HepG2 (cell line): ENCODE data around the gene COG8. TPM values are rescaled to one million over a fixed set of nuclear protein-coding genes. Genes with fewer than 3 reads are reported as not detected.

Experiments used
- ATAD3A ChIP-seq: sonication (generic); formaldehyde crosslinking; IDR thresholded peaks from 2 replicates; pipeline ENCODE4 v1.4.0; 2020; ENCODE audit warnings: missing genetic modification reagents
- BORCS8-MEF2B ChIP-seq: sonication (generic); formaldehyde crosslinking; IDR thresholded peaks from 2 replicates; pipeline ENCODE4 v1.8.0; 2022; ENCODE audit warnings: mild to moderate bottlenecking, missing genetic modification reagents
- ELF3 ChIP-seq: IDR thresholded peaks from 2 replicates; pipeline ENCODE4 v1.6.1; 2016; ENCODE audit warnings: missing genetic modification reagents, missing compliant biosample characterization
- POLR2G ChIP-seq: fragments of 200-400 bp; formaldehyde crosslinking; IDR thresholded peaks from 2 replicates; pipeline ENCODE4 v1.6.1; 2018; ENCODE audit warnings: mild to moderate bottlenecking, low read depth, low read length, moderate library complexity
- PRMT3 ChIP-seq: sonication (generic); formaldehyde crosslinking; IDR thresholded peaks from 2 replicates; pipeline ENCODE4 v1.8.1; 2022; ENCODE audit warnings: low read depth, mild to moderate bottlenecking, moderate library complexity, missing genetic modification reagents, borderline replicate concordance
- RBM22 ChIP-seq: fragments of 200-400 bp; formaldehyde crosslinking; optimal IDR thresholded peaks from 2 replicates; pipeline ENCODE3; 2017; ENCODE audit warnings: mild to moderate bottlenecking, low read length, moderate library complexity
- RXRA ChIP-seq: sonication (generic); formaldehyde crosslinking; IDR thresholded peaks from 2 replicates; pipeline ENCODE4 v1.5.1; 2020; ENCODE audit warnings: missing genetic modification reagents
- SALL2 ChIP-seq: sonication (generic); formaldehyde crosslinking; IDR thresholded peaks from 2 replicates; pipeline ENCODE4 v1.8.1; 2023; ENCODE audit warnings: mild to moderate bottlenecking, missing genetic modification reagents, inconsistent platforms
- TCF12 ChIP-seq, 2 experiments: fragments of 450-650 bp in 1 of 2; sonication (generic) in 1 of 2; formaldehyde crosslinking in 1 of 2; IDR thresholded peaks; 2 replicates each; pipeline versions ENCODE4 v1.6.1 to v1.8.0; 2017 to 2022; ENCODE audit warnings: antibody characterized with exemption in 1 of 2, mild to moderate bottlenecking in 1 of 2, missing genetic modification reagents in 1 of 2, moderate library complexity in 1 of 2
- ZNF44 ChIP-seq: sonication (generic); formaldehyde crosslinking; IDR thresholded peaks from 2 replicates; pipeline ENCODE4 v1.5.1; 2020; ENCODE audit warnings: mild to moderate bottlenecking, missing genetic modification reagents
- ZNF564 ChIP-seq: sonication (generic); formaldehyde crosslinking; IDR thresholded peaks from 2 replicates; pipeline ENCODE4 v1.8.1; 2023; ENCODE audit warnings: mild to moderate bottlenecking, missing genetic modification reagents
- ZNF691 ChIP-seq: sonication (generic); formaldehyde crosslinking; IDR thresholded peaks from 2 replicates; pipeline ENCODE4 v1.4.0; 2020; ENCODE audit warnings: missing genetic modification reagents, low read depth, mild to moderate bottlenecking, borderline replicate concordance
- ZSCAN25 ChIP-seq: sonication (generic); formaldehyde crosslinking; IDR thresholded peaks from 2 replicates; pipeline ENCODE4 v1.8.0; 2022; ENCODE audit warnings: mild to moderate bottlenecking, missing genetic modification reagents
- polyA plus RNA-seq, 8 experiments: library from polyadenylated mRNA; depleted of rRNA in 3 of 8; stranded (reverse) in 7 of 8; unstranded in 1 of 8; fragments of >200 nt; fragmentation: Illumina TruSeq in 4 of 8; extraction: Trizol in 4 of 8; gene quantifications; 2 replicates each; pipeline versions ENCODE4 v1.2.1 to v1.2.3, GENCODE V29; 2011 to 2016; ENCODE audit warnings: low read depth in 4 of 8, missing spikeins in 1 of 8, mixed read lengths in 1 of 8; ENCODE audit not compliant: insufficient read depth in 1 of 8
- total RNA-seq, 5 experiments: library from RNA; depleted of rRNA; stranded (reverse); fragments of >200 nt; fragmentation: Illumina TruSeq; extraction: Trizol; gene quantifications; 2 replicates each; pipeline ENCODE4 v1.2.3, GENCODE V29; 2016; ENCODE audit warnings: low read depth in 1 of 5
- TF ChIP-seq, protein P1 (sequence below): sonication (generic); formaldehyde crosslinking; IDR thresholded peaks from 2 replicates; pipeline ENCODE4 v1.5.1; 2020; ENCODE audit warnings: mild to moderate bottlenecking, missing genetic modification reagents, borderline replicate concordance
- TF ChIP-seq, protein P2 (sequence below): sonication (generic); formaldehyde crosslinking; IDR thresholded peaks from 2 replicates; pipeline ENCODE4 v1.5.0; 2020; ENCODE audit warnings: missing genetic modification reagents
- TF ChIP-seq, protein P3 (sequence below): sonication (generic); formaldehyde crosslinking; conservative IDR thresholded peaks from 2 replicates; pipeline ENCODE4 v1.4.0; 2020; ENCODE audit warnings: missing genetic modification reagents

Gene COG8
- total and polyA plus RNA-seq, 2 of the 13 experiments (the other 11 are each of a cell fraction or from before 2014, with no cell fraction given): 45.5 to 52.1 TPM

- TF ChIP-seq, protein P1, sequence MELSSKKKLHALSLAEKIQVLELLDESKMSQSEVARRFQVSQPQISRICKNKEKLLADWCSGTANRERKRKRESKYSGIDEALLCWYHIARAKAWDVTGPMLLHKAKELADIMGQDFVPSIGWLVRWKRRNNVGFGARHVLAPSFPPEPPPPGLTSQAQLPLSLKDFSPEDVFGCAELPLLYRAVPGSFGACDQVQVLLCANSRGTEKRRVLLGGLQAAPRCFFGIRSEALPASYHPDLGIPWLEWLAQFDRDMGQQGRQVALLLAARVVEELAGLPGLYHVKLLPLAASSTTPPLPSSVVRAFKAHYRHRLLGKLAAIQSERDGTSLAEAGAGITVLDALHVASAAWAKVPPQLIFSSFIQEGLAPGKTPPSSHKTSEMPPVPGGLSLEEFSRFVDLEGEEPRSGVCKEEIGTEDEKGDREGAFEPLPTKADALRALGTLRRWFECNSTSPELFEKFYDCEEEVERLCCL: no peak
- TF ChIP-seq, protein P2, sequence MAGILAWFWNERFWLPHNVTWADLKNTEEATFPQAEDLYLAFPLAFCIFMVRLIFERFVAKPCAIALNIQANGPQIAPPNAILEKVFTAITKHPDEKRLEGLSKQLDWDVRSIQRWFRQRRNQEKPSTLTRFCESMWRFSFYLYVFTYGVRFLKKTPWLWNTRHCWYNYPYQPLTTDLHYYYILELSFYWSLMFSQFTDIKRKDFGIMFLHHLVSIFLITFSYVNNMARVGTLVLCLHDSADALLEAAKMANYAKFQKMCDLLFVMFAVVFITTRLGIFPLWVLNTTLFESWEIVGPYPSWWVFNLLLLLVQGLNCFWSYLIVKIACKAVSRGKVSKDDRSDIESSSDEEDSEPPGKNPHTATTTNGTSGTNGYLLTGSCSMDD (CRISPR knock-in tag): no peak
- TF ChIP-seq ZNF691: no peak
- TF ChIP-seq ZNF564 (CRISPR knock-in tag): no peak
- no peak for TF ChIP-seq ZSCAN25 (CRISPR knock-in tag)
- TF ChIP-seq RBM22: peak; percentile 26
- TF ChIP-seq ELF3 (CRISPR knock-in tag): no peak
- peak; percentile 2; the same call in 1 of the 2 replicates for TF ChIP-seq POLR2G
- TF ChIP-seq, protein P3, sequence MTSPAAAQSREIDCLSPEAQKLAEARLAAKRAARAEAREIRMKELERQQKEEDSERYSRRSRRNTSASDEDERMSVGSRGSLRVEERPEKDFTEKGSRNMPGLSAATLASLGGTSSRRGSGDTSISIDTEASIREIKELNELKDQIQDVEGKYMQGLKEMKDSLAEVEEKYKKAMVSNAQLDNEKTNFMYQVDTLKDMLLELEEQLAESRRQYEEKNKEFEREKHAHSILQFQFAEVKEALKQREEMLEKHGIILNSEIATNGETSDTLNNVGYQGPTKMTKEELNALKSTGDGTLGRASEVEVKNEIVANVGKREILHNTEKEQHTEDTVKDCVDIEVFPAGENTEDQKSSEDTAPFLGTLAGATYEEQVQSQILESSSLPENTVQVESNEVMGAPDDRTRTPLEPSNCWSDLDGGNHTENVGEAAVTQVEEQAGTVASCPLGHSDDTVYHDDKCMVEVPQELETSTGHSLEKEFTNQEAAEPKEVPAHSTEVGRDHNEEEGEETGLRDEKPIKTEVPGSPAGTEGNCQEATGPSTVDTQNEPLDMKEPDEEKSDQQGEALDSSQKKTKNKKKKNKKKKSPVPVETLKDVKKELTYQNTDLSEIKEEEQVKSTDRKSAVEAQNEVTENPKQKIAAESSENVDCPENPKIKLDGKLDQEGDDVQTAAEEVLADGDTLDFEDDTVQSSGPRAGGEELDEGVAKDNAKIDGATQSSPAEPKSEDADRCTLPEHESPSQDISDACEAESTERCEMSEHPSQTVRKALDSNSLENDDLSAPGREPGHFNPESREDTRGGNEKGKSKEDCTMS (CRISPR knock-in tag): no peak
- TF ChIP-seq RXRA (CRISPR knock-in tag): no peak
- no peak for TF ChIP-seq SALL2 (CRISPR knock-in tag)
- no peak for TF ChIP-seq BORCS8-MEF2B (CRISPR knock-in tag)
- TF ChIP-seq ATAD3A (CRISPR knock-in tag): no peak
- no peak for TF ChIP-seq PRMT3 (CRISPR knock-in tag)
- TF ChIP-seq TCF12 (IDR thresholded peaks at IDR 0.05): no peak
- no peak for TF ChIP-seq TCF12 (CRISPR knock-in tag; IDR thresholded peaks at IDR 0.05)
- no peak for TF ChIP-seq ZNF44
- TF ChIP-seq, all 625 proteins: peak for 5
Observed at GRCh38 chr16:69319826-69320739, 19.3 kb downstream of the COG8 start (continued).
